Measurements from ENCODE around the gene NDUFB7. TPM values are rescaled to one million over a fixed set of nuclear protein-coding genes. Genes with fewer than 3 reads are reported as not detected.

The NDUFB7 gene
- total RNA-seq (2014; rRNA removed; shearing (Covaris generic)) (282 and 301 TPM in 2 replicates), total RNA-seq (2022) (137 and 141 TPM in 2 replicates), Bru-seq, nascent RNA (percentile 67 among the genes with signal in this experiment), BruChase-seq, experiment 1, labeled RNA remaining after a 6-hour chase (percentile 71 among the genes with signal in this experiment), BruChase-seq, experiment 2, labeled RNA remaining after a 2-hour chase (percentile 65 among the genes with signal in this experiment)
- long read RNA-seq, transcript NDUFB7-201 (3 exons, 531 nt), result major isoform, 138 of 144 reads
- long read RNA-seq, partial matches to known transcripts, result 2 of 144 reads
- long read RNA-seq, other reads (novel, unspliced or antisense), result 4 of 144 reads

DNA sequence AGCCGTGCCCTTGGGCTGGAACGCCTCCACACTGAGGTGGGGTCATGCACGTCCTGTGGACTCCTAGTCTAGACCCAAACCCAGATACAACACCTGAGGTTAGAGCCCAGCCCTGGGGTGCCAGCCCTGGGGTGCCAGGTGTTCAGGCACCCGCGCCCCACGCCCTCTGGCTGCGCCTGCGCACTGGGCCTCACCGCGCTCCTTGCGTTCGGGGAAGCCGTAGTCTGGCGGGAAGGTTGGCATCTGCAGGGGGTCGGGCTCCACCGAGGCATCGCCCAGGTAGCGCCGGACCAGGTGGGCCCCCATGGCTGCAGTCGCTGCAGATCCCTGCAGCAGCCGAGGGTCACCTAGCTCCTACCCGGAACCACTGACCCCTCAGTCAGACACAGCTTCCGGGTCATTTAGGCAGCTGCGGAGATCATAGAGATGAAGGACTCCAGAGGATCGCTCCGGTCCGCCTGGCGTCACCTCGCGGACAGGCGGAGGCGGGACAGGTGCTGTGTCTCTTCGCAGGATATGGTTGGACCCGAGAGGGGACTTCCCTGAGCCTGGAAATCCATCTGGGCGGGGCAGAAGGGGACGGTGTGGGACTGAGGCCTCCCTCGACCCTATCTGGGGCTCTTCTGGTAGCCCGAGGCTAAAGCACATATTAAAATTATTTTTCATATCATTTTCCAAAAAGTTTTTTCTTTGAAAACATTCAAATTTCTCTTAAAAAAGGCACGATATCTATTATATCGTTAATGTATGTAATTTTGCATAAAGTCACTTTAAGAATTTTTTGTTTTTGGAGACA is at the start of gene NDUFB7:
TSS of gene NDUFB7 (minus strand) at position 372 of the 796 bp plus-strand sequence. CDS start at position 306, 66 bp downstream.
- POLR2A ChIA-PET, result interaction anchor here (0.6 to 7.8 kb wide), 5 partner anchors 12 to 142 kb away, joined by 3 to 92 read pairs (median 3); partner anchors contain the start of gene ZNF333
- TF ChIP-seq EZH2phosphoT487 (IDR thresholded peaks at IDR 0.05; ENCODE audit: borderline replicate concordance, low read depth, low read length), result no peak
- TF ChIP-seq, protein P1, sequence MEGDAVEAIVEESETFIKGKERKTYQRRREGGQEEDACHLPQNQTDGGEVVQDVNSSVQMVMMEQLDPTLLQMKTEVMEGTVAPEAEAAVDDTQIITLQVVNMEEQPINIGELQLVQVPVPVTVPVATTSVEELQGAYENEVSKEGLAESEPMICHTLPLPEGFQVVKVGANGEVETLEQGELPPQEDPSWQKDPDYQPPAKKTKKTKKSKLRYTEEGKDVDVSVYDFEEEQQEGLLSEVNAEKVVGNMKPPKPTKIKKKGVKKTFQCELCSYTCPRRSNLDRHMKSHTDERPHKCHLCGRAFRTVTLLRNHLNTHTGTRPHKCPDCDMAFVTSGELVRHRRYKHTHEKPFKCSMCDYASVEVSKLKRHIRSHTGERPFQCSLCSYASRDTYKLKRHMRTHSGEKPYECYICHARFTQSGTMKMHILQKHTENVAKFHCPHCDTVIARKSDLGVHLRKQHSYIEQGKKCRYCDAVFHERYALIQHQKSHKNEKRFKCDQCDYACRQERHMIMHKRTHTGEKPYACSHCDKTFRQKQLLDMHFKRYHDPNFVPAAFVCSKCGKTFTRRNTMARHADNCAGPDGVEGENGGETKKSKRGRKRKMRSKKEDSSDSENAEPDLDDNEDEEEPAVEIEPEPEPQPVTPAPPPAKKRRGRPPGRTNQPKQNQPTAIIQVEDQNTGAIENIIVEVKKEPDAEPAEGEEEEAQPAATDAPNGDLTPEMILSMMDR (conservative IDR thresholded peaks at IDR 0.05; ENCODE audit: low read length), result peak; percentile 90
- intact Hi-C loops (cut with micrococcal nuclease; ENCODE audit: unreplicated experiment), result loop anchor here (1.0 kb wide), 1 partner anchor 117 kb away; no protein-coding TSS in a partner anchor
- BruUV-seq (replicated peaks), result TSS peak; percentile 82
- peak within 1 kb of the TSS; percentile 99 for H3K4me2 ChIP-seq (ENCODE audit: low read length)
- peaks cover 24% of the 10 kb centered on the region; the same call in 1 of the 2 replicates for H3K36me3 ChIP-seq (ENCODE audit: insufficient read depth, low read length)
- CTCF ChIA-PET (ENCODE audit: unreplicated experiment), result interaction anchor here (3.9 kb wide), 1 partner anchor 116 kb away, joined by 70 read pairs; the partner anchor contains the start of gene ZNF333
- peak within 1 kb of the TSS; percentile 75 for H2AFZ ChIP-seq (ENCODE audit: low read length)
- peak within 1 kb of the TSS; percentile 98 for H3K4me3 ChIP-seq (ENCODE audit: low read depth, low read length, poor library complexity, severe bottlenecking)
- H3K4me1 ChIP-seq (ENCODE audit: insufficient read depth, low read length, poor library complexity, severe bottlenecking), result peaks cover 38% of the 10 kb centered on the region
- H4K20me1 ChIP-seq (ENCODE audit: insufficient read depth, low read length), result peaks cover 4% of the 10 kb centered on the region; the same call in 1 of the 2 replicates
- DNase-seq (ENCODE audit: low spot score), result peak; percentile 97
- peak within 1 kb of the TSS; percentile 63 for H3K27ac ChIP-seq (ENCODE audit: low read depth, low read length, poor library complexity, severe bottlenecking)
- peaks cover 16% of the 10 kb centered on the region for H3K79me2 ChIP-seq (ENCODE audit: insufficient read depth, low read depth, low read length)
- peaks cover 6% of the 10 kb centered on the region; the same call in 1 of the 2 replicates for H3K9me3 ChIP-seq (ENCODE audit: low read length)
- H3K9me2 ChIP-seq (ENCODE audit: insufficient read depth, low read length), result no peaks in the 10 kb centered on the region

GRCh38 chr19:14619404-14619803 is 47.5 kb upstream of the NDUFB7 start:
- H3K4me2 ChIP-seq (ENCODE audit: low read length), result no peak overlapping the region
- peaks cover 17% of the 10 kb centered on the region for H3K9me3 ChIP-seq (ENCODE audit: low read length)
- CTCF ChIA-PET (ENCODE audit: unreplicated experiment), result no interaction called here
- no peaks in the 10 kb centered on the region for H3K9me2 ChIP-seq (ENCODE audit: insufficient read depth, low read length)
- POLR2A ChIA-PET, result interaction anchor here (0.7 to 2.0 kb wide), 2 partner anchors 9 to 229 kb away, joined by 3 to 5 read pairs; no protein-coding TSS in a partner anchor
- H3K36me3 ChIP-seq (ENCODE audit: insufficient read depth, low read length), result peaks cover 4% of the 10 kb centered on the region; the same call in 1 of the 2 replicates
- peaks cover 1% of the 10 kb centered on the region for H3K4me1 ChIP-seq (ENCODE audit: insufficient read depth, low read length, poor library complexity, severe bottlenecking)
- intact Hi-C loops (cut with micrococcal nuclease; ENCODE audit: unreplicated experiment), result no loop called here
- DNase-seq (ENCODE audit: low spot score), result no peak
- H3K79me2 ChIP-seq (ENCODE audit: insufficient read depth, low read depth, low read length), result no peaks in the 10 kb centered on the region
- TF ChIP-seq EZH2phosphoT487 (IDR thresholded peaks at IDR 0.05; ENCODE audit: borderline replicate concordance, low read depth, low read length), result no peak
- TF ChIP-seq, protein P1 (conservative IDR thresholded peaks at IDR 0.05; ENCODE audit: low read length), result no peak
- no peaks in the 10 kb centered on the region for H4K20me1 ChIP-seq (ENCODE audit: insufficient read depth, low read length)
- no peak overlapping the region for H3K4me3 ChIP-seq (ENCODE audit: low read depth, low read length, poor library complexity, severe bottlenecking)
- no peak overlapping the region for H2AFZ ChIP-seq (ENCODE audit: low read length)
- H3K27ac ChIP-seq (ENCODE audit: low read depth, low read length, poor library complexity, severe bottlenecking), result no peak overlapping the region
- BruUV-seq (replicated peaks), result no TSS peak
